ENCODE data around the gene CAMK2B.

GRCh38 chr7:44291733-44292419 is 33.5 kb downstream of the CAMK2B start:
- TF ChIP-seq POLR2A (IDR thresholded peaks at IDR 0.05; ENCODE audit: low read length): no peak
- TF ChIP-seq GATA1 (IDR thresholded peaks at IDR 0.05; ENCODE audit: low read depth, low read length): no peak

All from erythroblast (primary cell).